Measurements from ENCODE around the gene STT3B.

DNA sequence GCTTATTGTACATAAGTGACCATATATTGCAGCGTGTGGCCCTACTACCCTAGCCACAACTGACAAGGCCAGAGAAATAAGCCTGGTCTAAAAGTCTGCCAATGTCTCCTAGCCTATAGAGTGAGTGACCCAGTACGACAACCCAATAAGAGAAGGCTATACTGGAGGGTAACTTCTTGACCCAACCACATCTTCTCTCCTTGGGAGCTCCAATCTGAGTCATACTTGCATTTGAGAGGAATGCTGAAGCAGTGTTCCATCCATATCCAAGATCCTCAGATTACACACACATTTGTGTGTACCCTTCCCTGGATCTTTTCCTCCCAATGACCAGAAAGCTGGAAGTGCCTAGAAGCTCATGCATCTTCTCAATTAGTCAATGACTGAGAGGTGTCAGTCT is 11.3 kb upstream of the STT3B start:
- TF ChIP-seq, protein P1, sequence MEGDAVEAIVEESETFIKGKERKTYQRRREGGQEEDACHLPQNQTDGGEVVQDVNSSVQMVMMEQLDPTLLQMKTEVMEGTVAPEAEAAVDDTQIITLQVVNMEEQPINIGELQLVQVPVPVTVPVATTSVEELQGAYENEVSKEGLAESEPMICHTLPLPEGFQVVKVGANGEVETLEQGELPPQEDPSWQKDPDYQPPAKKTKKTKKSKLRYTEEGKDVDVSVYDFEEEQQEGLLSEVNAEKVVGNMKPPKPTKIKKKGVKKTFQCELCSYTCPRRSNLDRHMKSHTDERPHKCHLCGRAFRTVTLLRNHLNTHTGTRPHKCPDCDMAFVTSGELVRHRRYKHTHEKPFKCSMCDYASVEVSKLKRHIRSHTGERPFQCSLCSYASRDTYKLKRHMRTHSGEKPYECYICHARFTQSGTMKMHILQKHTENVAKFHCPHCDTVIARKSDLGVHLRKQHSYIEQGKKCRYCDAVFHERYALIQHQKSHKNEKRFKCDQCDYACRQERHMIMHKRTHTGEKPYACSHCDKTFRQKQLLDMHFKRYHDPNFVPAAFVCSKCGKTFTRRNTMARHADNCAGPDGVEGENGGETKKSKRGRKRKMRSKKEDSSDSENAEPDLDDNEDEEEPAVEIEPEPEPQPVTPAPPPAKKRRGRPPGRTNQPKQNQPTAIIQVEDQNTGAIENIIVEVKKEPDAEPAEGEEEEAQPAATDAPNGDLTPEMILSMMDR (conservative IDR thresholded peaks at IDR 0.05; ENCODE audit: low read length) = no peak
- TF ChIP-seq EZH2phosphoT487 (IDR thresholded peaks at IDR 0.05; ENCODE audit: borderline replicate concordance, low read depth, low read length) = no peak
